ENCODE results near the gene CHRNA9. TPM values are rescaled to one million over a fixed set of nuclear protein-coding genes. Genes with fewer than 3 reads are reported as not detected.

The CHRNA9 gene
- total RNA-seq, 1 donor from 2014 or later, result not detected

GRCh38 chr4:40321574-40322275, 13.4 kb upstream of the CHRNA9 start:
- DNase-seq (ENCODE audit: low read depth), result no peak
- no peak for TF ChIP-seq CTCF (conservative IDR thresholded peaks at IDR 0.05; ENCODE audit: low read depth, low read length)
- H3K4me3 ChIP-seq (ENCODE audit: low read depth, low read length), result no peak overlapping the region

GRCh38 chr4:40322811-40323210, 12.3 kb upstream of the CHRNA9 start:
- DNase-seq (ENCODE audit: low read depth), result no peak
- TF ChIP-seq CTCF (conservative IDR thresholded peaks at IDR 0.05; ENCODE audit: low read depth, low read length), result no peak
- H3K4me3 ChIP-seq (ENCODE audit: low read depth, low read length), result no peak overlapping the region

GRCh38 chr4:40323866-40324265, 11.3 kb upstream of the CHRNA9 start:
- H3K4me3 ChIP-seq (ENCODE audit: low read depth, low read length), result no peak overlapping the region
- DNase-seq (ENCODE audit: low read depth), result no peak
- TF ChIP-seq CTCF (conservative IDR thresholded peaks at IDR 0.05; ENCODE audit: low read depth, low read length), result no peak

- no peak for DNase-seq (ENCODE audit: low read depth)
- TF ChIP-seq CTCF (conservative IDR thresholded peaks at IDR 0.05; ENCODE audit: low read depth, low read length), result peak; percentile 93
- no peak overlapping the region for H3K4me3 ChIP-seq (ENCODE audit: low read depth, low read length)
Measured at GRCh38 chr4:40325406-40326019, 9.6 kb upstream of the CHRNA9 start.

- no peak overlapping the region for H3K4me3 ChIP-seq (ENCODE audit: low read depth, low read length)
- TF ChIP-seq CTCF (conservative IDR thresholded peaks at IDR 0.05; ENCODE audit: low read depth, low read length), result no peak
- no peak for DNase-seq (ENCODE audit: low read depth)
Measured at GRCh38 chr4:40327340-40327739, 7.8 kb upstream of the CHRNA9 start.

- no peak overlapping the region for H3K4me3 ChIP-seq (ENCODE audit: low read depth, low read length)
- no peak for TF ChIP-seq CTCF (conservative IDR thresholded peaks at IDR 0.05; ENCODE audit: low read depth, low read length)
- DNase-seq (ENCODE audit: low read depth), result no peak
Measured at GRCh38 chr4:40328383-40328782, 6.8 kb upstream of the CHRNA9 start.

- no peak overlapping the region for H3K4me3 ChIP-seq (ENCODE audit: low read depth, low read length)
- TF ChIP-seq CTCF (conservative IDR thresholded peaks at IDR 0.05; ENCODE audit: low read depth, low read length), result no peak
- no peak for DNase-seq (ENCODE audit: low read depth)
Measured at GRCh38 chr4:40329805-40330204, 5.3 kb upstream of the CHRNA9 start.

All from epithelial cell of proximal tubule (primary cell).